Nephron progenitor cell (in vitro differentiated cells): ENCODE data around the gene CIAO1.

Experiments used
- DNase-seq: peaks from one replicate; pipeline ENCODE4 v3.0.0; 2021
- H3K27ac Mint-ChIP-seq: 2 replicates; pipeline ENCODE4 v1.8.0; 2021; ENCODE audit warnings: mild to moderate bottlenecking, moderate library complexity, mixed read lengths
- H3K27me3 Mint-ChIP-seq: 2 replicates; pipeline ENCODE4 v1.8.0; 2021; ENCODE audit warnings: mild to moderate bottlenecking, low read depth, mixed read lengths; ENCODE audit not compliant: poor library complexity
- H3K36me3 Mint-ChIP-seq: 2 replicates; pipeline ENCODE4 v1.8.0; 2021; ENCODE audit warnings: low read depth, mixed read lengths
- H3K4me1 Mint-ChIP-seq: 2 replicates; pipeline ENCODE4 v1.8.0; 2021; ENCODE audit warnings: mixed read lengths
- H3K4me3 Mint-ChIP-seq: 2 replicates; pipeline ENCODE4 v1.8.0; 2021; ENCODE audit warnings: mild to moderate bottlenecking, moderate library complexity, mixed read lengths
- H3K9me3 Mint-ChIP-seq: 2 replicates; pipeline ENCODE4 v1.8.0; 2021; ENCODE audit warnings: mild to moderate bottlenecking, moderate library complexity, mixed read lengths
- TF ChIP-seq, protein P1 (sequence below): fragments of 200-600 bp; sonication (generic); IDR thresholded peaks from 2 replicates; pipeline ENCODE4 v1.5.0; 2021; ENCODE audit warnings: antibody characterized with exemption

CIAO1 gene

DNA sequence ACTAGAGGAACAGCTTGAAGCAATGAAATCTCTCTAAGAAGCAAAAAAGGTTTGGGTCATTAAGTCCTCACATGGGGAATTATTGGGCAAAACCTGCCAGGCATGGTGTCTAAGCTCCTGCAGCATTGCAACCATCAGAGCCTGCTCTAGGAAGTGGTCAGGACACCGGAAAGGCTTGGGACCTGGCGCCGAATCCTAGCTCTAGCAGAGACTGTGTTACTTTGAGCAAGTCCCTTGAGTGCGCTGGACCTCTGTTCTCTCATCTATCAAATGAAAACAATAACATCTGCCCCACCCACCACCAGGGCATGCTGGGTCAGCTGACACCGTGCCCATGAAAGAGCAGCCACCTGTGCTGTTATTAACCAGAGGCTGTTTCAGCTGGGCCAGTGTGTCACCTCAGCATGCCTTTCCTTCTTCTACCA, 6.5 kb upstream of the CIAO1 start:
- H3K36me3 Mint-ChIP-seq: peaks cover 12% of the 10 kb centered on the region
- H3K4me1 Mint-ChIP-seq: peaks cover 39% of the 10 kb centered on the region
- H3K9me3 Mint-ChIP-seq: no peaks in the 10 kb centered on the region
- no peak overlapping the region for H3K4me3 Mint-ChIP-seq
- H3K27me3 Mint-ChIP-seq: no peaks in the 10 kb centered on the region
- H3K27ac Mint-ChIP-seq: peak overlapping the region; percentile 98
- TF ChIP-seq, protein P1, sequence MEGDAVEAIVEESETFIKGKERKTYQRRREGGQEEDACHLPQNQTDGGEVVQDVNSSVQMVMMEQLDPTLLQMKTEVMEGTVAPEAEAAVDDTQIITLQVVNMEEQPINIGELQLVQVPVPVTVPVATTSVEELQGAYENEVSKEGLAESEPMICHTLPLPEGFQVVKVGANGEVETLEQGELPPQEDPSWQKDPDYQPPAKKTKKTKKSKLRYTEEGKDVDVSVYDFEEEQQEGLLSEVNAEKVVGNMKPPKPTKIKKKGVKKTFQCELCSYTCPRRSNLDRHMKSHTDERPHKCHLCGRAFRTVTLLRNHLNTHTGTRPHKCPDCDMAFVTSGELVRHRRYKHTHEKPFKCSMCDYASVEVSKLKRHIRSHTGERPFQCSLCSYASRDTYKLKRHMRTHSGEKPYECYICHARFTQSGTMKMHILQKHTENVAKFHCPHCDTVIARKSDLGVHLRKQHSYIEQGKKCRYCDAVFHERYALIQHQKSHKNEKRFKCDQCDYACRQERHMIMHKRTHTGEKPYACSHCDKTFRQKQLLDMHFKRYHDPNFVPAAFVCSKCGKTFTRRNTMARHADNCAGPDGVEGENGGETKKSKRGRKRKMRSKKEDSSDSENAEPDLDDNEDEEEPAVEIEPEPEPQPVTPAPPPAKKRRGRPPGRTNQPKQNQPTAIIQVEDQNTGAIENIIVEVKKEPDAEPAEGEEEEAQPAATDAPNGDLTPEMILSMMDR: no peak
- DNase-seq: no peak

DNA sequence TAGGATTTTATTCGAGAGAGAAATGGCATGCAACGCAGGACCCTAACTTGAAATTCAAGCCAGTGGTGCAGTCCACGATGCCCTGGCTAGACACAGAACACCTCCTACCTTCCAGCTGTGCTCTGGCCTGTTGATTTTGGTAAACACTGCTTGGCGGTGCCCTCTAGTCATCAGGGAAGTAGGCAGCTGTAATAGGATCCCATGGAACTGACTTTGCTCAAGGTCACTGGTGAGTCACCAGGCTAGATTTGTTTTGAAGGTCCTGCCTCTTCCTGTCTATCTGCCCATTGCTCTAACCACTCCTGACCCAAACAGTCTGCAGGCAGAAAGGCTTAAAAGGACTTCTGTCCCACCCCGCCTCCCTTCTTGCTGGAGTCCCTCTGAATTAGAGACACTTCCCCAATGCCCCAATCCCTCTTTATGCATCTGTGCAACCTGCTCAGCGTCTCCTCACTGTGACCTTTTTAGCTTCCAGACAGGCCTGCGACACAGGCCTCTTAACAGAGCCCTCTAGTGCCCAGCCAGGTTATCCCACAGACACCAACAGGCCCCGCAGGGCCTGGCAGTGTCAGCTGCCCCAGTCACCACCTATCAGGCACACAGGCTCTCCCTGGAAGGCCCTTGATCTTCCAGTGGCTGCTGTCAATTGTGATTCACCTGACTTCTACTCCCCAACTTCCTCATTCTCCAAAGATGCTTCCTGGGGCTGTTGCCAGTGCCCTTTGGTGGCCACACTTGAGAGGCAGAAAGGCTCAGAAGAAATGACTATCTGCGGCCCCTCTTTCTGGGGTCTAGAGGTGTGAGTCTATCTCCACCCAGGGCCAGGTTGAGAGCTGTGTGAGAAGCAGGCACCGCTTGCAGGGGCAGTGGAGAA, 5.4 kb upstream of the CIAO1 start:
- peaks cover 44% of the 10 kb centered on the region for H3K4me1 Mint-ChIP-seq

GRCh38 chr2:96261328-96262003, 4.6 kb upstream of the CIAO1 start:
- TF ChIP-seq, protein P1: no peak
- peaks cover 47% of the 10 kb centered on the region for H3K4me1 Mint-ChIP-seq
- no peak overlapping the region for H3K4me3 Mint-ChIP-seq
- no peaks in the 10 kb centered on the region for H3K9me3 Mint-ChIP-seq
- H3K27ac Mint-ChIP-seq: no peak overlapping the region
- peaks cover 7% of the 10 kb centered on the region for H3K36me3 Mint-ChIP-seq
- no peak for DNase-seq
- no peaks in the 10 kb centered on the region for H3K27me3 Mint-ChIP-seq

More for the DNA sequence above, 5.4 kb upstream of the CIAO1 start:
- TF ChIP-seq, protein P1: no peak
- no peaks in the 10 kb centered on the region for H3K9me3 Mint-ChIP-seq
- peak; percentile 37 for DNase-seq
- H3K4me3 Mint-ChIP-seq: peak overlapping the region; percentile 48
- no peaks in the 10 kb centered on the region for H3K27me3 Mint-ChIP-seq
- H3K36me3 Mint-ChIP-seq: peaks cover 7% of the 10 kb centered on the region
- H3K27ac Mint-ChIP-seq: peak overlapping the region; percentile 98

DNA sequence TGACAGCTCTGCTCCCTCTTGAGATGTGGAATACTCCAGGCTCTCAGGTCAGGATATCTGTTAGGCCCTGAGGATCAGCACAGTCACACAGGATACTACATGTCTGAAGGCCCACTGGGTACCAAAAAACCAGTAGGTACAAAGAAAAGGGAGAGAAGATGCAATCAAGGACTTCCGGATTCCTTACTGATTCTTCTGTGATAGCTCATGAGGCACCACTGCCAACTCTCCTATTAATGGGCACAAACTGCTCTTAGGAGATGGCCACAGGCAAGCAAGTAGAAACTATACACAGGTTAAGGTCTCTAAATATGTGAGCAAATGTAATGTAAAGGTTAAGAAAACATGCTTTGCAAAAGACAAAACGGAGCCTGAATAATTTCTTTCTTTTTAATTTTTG, 3.7 kb upstream of the CIAO1 start:
- Mint-ChIP-seq H3K9me3 (no peaks in the 10 kb centered on the region), H3K4me3 (no peak overlapping the region), H3K4me1 (peaks cover 55% of the 10 kb centered on the region), H3K27me3 (no peaks in the 10 kb centered on the region), H3K27ac (no peak overlapping the region), H3K36me3 (peaks cover 5% of the 10 kb centered on the region)
- DNase-seq: no peak
- TF ChIP-seq, protein P1: no peak

DNA sequence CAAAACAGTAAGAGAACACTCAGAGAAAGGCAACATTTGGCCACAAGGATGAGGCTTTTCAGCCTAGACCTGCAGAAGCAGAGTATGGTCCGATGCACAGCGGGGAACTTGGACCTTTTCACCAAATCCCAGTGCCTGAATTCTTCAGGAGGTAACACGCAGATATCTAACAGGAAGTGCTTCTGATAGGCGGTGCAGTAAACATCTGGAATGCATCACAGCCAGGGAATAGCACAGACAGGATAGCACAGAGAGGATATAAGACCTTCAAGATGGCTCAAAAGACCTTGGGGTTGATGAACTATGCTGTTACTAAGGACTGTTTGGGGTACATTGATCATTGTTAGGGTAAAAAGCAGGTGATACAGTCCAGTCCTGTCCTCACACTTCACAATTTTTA, 1.9 kb upstream of the CIAO1 start:
- Mint-ChIP-seq H3K4me3 (peak overlapping the region; percentile 81), H3K36me3 (peaks cover 19% of the 10 kb centered on the region), H3K4me1 (peaks cover 56% of the 10 kb centered on the region), H3K9me3 (no peaks in the 10 kb centered on the region), H3K27ac (peak overlapping the region; percentile 61), H3K27me3 (no peaks in the 10 kb centered on the region)
- TF ChIP-seq, protein P1: no peak
- DNase-seq: no peak
